Fibroblast of skin of right quadriceps (primary cell): ENCODE data around the gene DNAH2.
A peak's percentile ranks its signal among the peaks of the same experiment; 100 is the strongest.

Experiments used
- DNase-seq: peaks from one replicate; pipeline ENCODE4 v3.0.0-alpha.2; 2013

Gene DNAH2

GRCh38 chr17:7823581-7824001, 106.0 kb downstream of the DNAH2 start:
- no peak for DNase-seq

GRCh38 chr17:7824021-7824924, 106.7 kb downstream of the DNAH2 start:
- DNase-seq: no peak

DNA sequence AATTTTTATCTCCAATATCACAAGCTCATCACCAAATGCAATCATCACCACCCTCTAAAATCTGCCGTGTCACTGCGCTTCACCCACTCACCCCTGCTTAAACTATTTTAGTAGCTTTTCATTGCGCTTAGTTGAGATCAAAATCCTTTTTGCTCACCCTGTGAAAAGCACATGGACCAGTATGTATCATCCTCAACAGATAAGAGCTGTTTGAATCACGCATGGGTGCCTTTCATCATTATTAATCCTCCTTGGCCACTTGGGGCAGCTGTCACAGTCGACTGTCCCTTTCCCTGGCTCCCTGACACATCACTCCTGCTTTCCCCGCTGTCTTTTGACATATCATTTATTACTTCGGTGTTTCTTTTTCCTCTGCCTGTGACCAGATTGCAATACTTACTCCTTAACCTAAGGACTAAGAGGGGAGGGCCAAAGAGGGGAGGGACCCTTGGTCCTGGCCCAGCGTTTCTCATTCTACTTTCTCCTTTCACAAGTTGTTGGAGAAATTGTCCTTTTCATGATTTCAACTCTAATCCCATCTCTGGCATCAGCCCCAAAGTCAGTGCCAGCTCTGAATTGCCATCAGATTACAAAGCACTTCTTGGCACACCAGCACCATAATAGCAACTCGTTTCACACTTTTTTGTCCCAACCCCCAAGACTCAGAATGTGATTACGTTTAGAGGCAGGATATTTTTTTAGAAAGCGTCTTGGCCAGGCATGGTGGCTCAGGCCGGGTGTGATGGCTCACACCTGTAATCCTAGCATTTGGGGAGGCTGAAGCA, 107.9 kb downstream of the DNAH2 start:
- DNase-seq: no peak

DNA sequence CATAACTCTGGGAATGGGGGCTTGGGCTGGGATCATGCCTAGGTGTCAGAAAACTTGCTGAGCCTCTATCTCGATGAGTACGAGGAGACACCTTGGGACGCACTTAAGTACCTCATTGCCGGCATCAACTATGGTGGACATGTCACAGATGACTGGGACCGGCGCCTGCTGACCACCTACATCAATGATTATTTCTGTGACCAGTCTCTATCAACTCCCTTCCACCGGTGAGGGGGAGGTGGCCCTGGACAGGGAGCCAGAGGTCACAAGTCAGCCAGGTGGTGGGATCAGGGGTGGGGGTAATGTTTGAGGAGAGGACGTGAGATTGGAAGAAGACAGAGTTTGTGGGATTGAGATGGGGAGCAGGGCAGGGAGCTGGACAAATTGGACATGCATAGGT, 113.1 kb downstream of the DNAH2 start:
- DNase-seq: no peak

DNA sequence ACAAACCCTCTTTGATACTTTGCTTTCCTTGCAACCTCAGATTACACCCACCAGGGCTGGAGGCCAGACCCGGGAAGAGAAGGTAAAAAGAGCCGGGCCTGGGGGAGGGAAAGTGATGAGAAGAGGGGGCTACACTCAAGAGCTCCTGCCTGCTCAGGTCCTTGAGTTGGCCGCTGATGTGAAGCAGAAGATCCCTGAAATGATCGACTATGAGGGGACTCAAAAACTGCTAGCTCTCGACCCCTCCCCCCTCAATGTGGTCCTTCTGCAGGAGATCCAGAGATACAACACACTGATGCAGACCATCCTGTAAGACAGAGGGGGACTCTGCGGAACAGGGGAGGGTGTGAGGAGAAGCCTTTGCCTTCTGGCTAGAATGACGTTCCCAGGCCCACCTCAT, 113.7 kb downstream of the DNAH2 start:
- DNase-seq: no peak

GRCh38 chr17:7832431-7832830, 114.9 kb downstream of the DNAH2 start:
- DNase-seq: no peak

DNA sequence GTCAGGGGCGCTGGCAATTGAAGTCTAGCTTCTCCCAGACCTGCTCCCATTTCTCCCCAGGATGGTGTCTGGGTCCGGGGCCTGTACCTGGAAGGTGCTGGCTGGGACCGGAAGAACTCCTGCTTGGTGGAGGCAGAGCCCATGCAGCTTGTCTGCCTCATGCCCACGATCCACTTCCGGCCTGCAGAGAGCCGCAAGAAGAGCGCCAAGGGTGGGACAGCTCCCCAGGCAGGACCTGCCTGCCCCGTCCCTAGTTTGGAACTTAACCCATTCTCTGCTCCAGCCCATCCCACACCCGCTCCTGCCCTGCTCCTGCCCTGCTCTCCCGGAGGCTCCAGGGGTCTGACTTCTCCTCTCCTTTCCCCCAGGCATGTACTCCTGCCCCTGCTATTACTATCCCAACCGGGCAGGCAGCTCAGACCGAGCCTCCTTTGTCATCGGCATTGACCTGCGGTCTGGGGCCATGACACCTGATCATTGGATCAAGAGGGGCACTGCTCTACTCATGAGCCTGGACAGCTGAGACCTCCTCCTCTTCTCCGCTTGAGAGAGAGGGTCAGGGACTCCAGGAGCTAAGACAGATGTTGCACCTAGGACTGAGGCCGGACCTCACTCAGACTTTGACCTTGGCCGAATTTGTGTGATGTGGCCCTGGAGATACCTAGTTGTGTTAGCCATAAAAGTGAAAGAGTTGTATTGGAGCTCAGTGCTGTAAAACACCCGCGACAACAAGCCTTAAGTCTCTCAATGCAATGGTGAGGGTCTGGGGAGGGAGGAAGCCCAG, 115.7 kb downstream of the DNAH2 start:
- DNase-seq: no peak

- DNase-seq: peak; percentile 84
These were observed 116.4 kb downstream of the DNAH2 start, which contains the start of gene KDM6B for GRCh38 chr17:7833795-7834541. TSS of gene KDM6B (plus strand) at chr17:7834217. CDS start at chr17:7845555, 11,338 bp downstream.

DNA sequence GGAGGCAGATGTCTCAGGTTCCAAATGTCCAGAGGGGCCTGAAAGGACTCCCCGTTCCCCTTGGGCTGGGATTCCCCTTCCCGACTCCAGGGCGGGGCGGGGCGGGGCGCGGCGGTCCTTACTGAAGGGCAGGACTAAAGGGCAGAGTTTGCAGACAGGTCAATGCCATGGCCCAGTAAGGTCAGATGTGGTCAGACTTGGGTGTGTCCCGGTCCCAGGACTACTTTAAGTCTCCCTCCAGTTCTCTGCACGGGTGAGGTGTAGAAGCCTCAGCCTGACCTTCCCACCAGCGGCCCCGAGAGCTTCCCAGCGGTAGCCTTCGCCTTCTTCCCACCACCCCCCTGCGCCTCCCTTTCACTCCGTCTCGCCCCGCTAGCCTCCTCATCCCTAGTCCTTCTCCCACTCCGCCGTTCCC, 117.0 kb downstream of the DNAH2 start:
- DNase-seq: no peak

DNA sequence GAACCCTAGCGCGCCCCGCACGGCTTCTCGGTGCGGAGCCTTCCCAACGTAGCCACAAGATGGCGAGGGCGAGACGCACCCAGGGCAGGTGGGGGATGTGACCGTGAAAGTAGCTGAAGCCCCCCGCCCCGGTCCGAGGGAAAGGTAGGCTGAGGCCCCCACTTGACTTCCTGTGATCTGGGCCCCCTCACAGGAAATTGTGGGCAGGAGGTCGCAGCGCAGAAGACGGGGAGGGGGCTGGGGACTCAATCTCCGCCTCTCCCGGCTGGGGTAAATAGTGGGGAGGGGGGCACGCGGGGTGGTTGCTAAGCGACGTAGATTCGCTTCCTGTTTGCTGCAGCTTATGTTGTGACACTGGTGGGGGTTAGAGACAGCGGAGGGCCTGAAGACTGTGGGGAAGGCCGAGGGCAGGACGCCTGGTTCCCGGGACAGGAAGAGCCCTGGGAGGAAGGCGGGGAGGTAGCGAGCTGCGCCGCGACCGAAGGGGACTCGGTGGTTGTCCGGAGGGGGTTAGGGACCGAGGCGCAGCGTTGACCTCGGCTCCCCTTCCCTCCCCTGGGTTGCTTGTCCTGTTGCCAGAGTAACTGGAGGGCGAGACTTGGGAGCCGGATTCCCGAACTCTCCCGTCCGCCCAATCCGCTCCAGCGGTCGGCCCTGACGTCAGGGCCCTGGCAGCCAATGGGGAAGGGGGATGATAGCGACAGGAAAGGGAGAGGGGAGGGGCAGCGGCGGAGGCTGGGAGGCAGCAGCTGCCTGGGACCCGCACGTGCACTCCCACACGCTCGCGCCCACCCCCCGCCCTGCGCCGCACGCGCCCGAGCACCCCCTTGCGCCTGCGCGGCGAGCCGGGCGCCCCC, 117.6 kb downstream of the DNAH2 start:
- DNase-seq: peak; percentile 99

- peak; percentile 71 for DNase-seq
These were observed 118.5 kb downstream of the DNAH2 start for GRCh38 chr17:7835814-7836595.

DNA sequence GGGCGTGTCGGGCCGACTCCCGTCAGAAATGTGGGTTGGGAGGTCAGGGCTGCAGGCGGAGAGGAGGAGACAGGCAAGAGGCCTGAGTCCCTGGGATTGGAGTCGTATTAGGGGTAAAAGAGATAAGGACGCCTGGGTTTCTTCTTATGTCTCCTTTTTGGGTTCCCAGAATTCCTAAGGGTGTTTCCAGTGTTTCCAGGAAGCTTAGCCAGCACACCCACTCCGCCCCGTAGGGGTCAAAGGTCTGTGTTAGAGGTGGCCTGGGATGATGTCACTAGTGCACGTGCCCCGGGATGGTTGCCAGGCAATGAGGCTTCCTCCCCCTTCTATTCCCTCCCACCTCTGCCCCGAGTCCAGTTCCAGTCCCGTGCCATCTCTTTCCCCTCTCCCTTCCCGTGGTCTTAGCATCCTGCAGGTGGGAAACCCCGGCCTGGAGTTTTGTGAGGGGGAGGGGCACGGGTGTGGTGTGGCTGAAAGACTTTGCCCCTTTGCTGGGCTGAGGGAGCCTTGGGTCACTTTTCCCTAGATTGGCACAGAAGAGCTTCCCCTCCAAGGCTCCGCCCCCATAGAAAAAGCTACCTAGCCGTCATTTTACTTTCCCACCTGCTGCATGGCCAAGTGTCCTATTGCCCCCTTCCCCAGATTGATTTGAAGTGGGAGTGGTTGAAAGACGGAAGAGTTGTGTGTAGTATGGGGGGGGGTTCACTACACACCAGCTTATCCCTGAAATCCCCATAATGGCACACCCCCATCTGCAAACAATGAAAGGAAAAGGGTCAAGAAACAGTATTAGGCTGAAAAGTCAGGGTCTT, 119.3 kb downstream of the DNAH2 start:
- DNase-seq: peak; percentile 93

- DNase-seq: no peak
These were observed 120.0 kb downstream of the DNAH2 start for GRCh38 chr17:7837408-7838088.

GRCh38 chr17:7838090-7839075, 120.8 kb downstream of the DNAH2 start:
- DNase-seq: peak; percentile 85

- DNase-seq: no peak
These were observed 121.8 kb downstream of the DNAH2 start for GRCh38 chr17:7839190-7839875.

DNA sequence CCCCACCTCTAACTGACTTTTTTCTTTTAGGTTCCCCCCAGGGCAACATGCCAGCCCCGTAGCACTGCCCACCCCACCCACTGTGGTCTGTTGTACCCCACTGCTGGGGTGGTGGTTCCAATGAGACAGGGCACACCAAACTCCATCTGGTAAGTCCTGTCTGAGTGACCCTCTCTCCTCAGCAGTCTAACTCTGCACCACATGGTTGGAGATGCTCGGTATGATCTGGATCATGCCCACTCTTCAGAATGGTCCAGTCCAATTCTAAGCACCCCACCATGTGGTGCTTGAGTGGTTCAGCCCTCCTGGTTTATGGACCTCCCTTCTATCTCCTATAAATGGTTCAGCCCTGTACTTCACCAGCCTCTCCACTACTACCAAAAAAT, 122.3 kb downstream of the DNAH2 start:
- DNase-seq: peak; percentile 54

DNA sequence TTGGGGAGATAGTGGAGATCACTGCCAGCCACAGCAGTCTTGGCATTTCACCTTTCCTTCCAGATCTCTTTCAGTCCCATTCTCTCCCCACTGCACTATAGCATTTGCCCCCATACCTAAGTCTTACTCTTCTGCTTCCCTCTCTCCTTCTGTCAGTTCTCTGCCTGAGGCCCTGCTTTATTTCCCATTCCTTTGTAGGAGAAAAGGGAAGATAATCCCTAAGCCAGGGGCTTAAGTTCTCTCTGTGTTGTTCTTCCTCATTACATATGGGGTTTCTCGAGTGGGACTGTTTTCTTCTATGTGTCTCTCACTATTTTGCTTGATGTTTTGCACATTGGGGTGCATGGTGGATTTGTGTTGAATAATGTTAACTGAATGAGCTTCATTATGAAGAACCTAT, 122.9 kb downstream of the DNAH2 start:
- DNase-seq: no peak
